ENCODE measurements around the gene LAMA2.

LAMA2 gene

DNA sequence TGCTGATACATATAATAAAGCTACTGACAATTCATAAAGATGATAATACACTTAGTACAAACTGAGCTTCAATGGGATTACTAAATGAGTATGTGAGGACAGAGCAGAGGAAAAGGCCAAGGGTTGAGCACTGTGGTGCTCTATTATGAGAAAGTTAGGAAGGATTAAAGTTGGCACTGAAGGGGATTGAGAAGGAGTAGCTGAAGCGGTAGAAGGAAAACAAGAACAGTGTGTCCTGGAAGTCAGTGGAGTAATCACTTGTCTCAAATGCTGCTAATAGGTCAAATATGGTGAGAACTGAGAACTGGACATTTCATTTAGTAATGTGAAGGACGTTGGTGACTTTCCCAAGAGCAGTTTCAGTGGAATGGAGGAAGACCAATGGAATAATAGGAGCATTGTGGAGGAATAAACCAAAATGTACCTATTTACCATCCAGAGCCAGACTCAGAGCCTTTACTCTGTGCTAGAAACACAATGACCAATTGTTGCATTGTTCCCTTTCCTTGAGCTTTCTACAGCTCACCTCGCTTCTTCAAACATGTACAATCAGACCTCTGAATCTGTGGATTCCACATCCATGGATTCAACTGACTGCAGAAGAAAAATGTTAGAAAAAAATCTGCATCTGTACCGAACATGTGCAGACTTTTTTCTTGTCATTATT, 255.9 kb downstream of the LAMA2 start:
- no peaks in the 10 kb centered on the region for H3F3A ChIP-seq (ENCODE audit: insufficient read depth, low read length)
- H3K27ac ChIP-seq (ENCODE audit: low read depth, low read length, poor library complexity, severe bottlenecking) = no peak overlapping the region
- H3K79me2 ChIP-seq (ENCODE audit: insufficient read depth, low read length) = no peaks in the 10 kb centered on the region
- no peaks in the 10 kb centered on the region for H3K9me2 ChIP-seq (ENCODE audit: low read depth, low read length)
- H3K4me1 ChIP-seq (ENCODE audit: insufficient read depth, low read length, severe bottlenecking) = no peaks in the 10 kb centered on the region
- H3K27me3 ChIP-seq (ENCODE audit: insufficient read depth, low read length) = no peaks in the 10 kb centered on the region
- TF ChIP-seq, protein P1, sequence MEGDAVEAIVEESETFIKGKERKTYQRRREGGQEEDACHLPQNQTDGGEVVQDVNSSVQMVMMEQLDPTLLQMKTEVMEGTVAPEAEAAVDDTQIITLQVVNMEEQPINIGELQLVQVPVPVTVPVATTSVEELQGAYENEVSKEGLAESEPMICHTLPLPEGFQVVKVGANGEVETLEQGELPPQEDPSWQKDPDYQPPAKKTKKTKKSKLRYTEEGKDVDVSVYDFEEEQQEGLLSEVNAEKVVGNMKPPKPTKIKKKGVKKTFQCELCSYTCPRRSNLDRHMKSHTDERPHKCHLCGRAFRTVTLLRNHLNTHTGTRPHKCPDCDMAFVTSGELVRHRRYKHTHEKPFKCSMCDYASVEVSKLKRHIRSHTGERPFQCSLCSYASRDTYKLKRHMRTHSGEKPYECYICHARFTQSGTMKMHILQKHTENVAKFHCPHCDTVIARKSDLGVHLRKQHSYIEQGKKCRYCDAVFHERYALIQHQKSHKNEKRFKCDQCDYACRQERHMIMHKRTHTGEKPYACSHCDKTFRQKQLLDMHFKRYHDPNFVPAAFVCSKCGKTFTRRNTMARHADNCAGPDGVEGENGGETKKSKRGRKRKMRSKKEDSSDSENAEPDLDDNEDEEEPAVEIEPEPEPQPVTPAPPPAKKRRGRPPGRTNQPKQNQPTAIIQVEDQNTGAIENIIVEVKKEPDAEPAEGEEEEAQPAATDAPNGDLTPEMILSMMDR (IDR thresholded peaks at IDR 0.05; ENCODE audit: low read length) = no peak
- TF ChIP-seq EZH2 (IDR thresholded peaks at IDR 0.05; ENCODE audit: borderline replicate concordance, low read length) = no peak
- no peaks in the 10 kb centered on the region for H4K20me1 ChIP-seq (ENCODE audit: insufficient read depth, low read length)
- no peak overlapping the region for H3K9ac ChIP-seq (ENCODE audit: low read length)
- no peaks in the 10 kb centered on the region for H3K36me3 ChIP-seq (ENCODE audit: insufficient read depth, low read length)
- H3K4me2 ChIP-seq (ENCODE audit: low read length) = no peak overlapping the region
- no peak overlapping the region for H3K4me3 ChIP-seq (ENCODE audit: low read depth, low read length, poor library complexity, severe bottlenecking)
- H3K9me3 ChIP-seq (ENCODE audit: low read length) = no peaks in the 10 kb centered on the region
- no peak overlapping the region for H2AFZ ChIP-seq (ENCODE audit: low read length)

DNA sequence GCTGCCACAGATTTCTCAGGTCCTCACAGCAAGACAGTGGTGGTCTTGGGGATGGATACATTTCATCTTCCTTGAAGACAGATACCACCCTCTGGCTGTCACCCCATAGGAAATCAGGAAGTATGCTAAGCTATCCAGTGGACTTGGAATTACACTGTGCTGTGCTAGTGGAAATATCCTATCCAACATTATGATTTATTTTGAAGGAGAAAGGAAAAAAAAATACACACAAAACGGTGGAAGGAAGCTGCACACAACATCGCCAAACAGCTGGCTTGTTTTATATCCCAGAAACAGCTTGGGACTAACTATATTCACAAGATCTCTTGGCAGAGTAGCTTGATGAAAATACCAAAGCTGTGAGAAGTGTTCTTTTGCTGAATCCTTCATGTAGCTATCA, 257.6 kb downstream of the LAMA2 start:
- TF ChIP-seq, protein P1 (IDR thresholded peaks at IDR 0.05; ENCODE audit: low read length) = no peak
- no peak for TF ChIP-seq EZH2 (IDR thresholded peaks at IDR 0.05; ENCODE audit: borderline replicate concordance, low read length)
- H2AFZ ChIP-seq (ENCODE audit: low read length) = no peak overlapping the region

DNA sequence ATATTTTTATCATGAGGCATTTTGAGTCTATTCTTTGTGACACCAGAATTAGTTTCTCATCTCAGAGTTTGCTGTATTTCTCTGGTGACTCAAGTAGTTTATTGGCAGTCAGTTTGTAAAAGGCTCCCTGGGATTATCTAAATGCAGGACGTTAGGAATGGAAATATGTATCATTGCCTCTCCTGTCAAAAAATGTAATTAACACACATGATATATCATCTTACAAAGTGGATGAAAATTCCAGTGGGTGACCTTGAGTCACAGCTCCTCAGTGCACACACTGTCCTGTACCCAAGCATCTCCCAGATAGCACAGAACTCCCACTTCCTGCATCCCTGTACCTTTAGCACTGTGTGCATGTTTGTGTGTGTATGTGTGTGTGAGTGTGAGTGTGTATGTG, 258.6 kb downstream of the LAMA2 start:
- Histone ChIP-seq H3K27ac (ENCODE audit: low read depth, low read length, poor library complexity, severe bottlenecking) (no peak overlapping the region), H3K4me1 (ENCODE audit: insufficient read depth, low read length, severe bottlenecking) (no peaks in the 10 kb centered on the region), H3K9ac (ENCODE audit: low read length) (no peak overlapping the region), H3K4me3 (ENCODE audit: low read depth, low read length, poor library complexity, severe bottlenecking) (no peak overlapping the region), H3K79me2 (ENCODE audit: insufficient read depth, low read length) (no peaks in the 10 kb centered on the region), H4K20me1 (ENCODE audit: insufficient read depth, low read length) (no peaks in the 10 kb centered on the region), H3K4me2 (ENCODE audit: low read length) (no peak overlapping the region), H3K9me3 (ENCODE audit: low read length) (no peaks in the 10 kb centered on the region), H3F3A (ENCODE audit: insufficient read depth, low read length) (no peaks in the 10 kb centered on the region), H3K36me3 (ENCODE audit: insufficient read depth, low read length) (no peaks in the 10 kb centered on the region), H3K9me2 (ENCODE audit: low read depth, low read length) (no peaks in the 10 kb centered on the region), H2AFZ (ENCODE audit: low read length) (no peak overlapping the region), H3K27me3 (ENCODE audit: insufficient read depth, low read length) (no peaks in the 10 kb centered on the region)
- TF ChIP-seq, protein P1 (IDR thresholded peaks at IDR 0.05; ENCODE audit: low read length) = no peak
- no peak for TF ChIP-seq EZH2 (IDR thresholded peaks at IDR 0.05; ENCODE audit: borderline replicate concordance, low read length)

More for the DNA sequence above, 257.6 kb downstream of the LAMA2 start:
- Histone ChIP-seq H3K4me1 (ENCODE audit: insufficient read depth, low read length, severe bottlenecking) (no peaks in the 10 kb centered on the region), H3F3A (ENCODE audit: insufficient read depth, low read length) (no peaks in the 10 kb centered on the region), H3K9me3 (ENCODE audit: low read length) (no peaks in the 10 kb centered on the region), H3K36me3 (ENCODE audit: insufficient read depth, low read length) (no peaks in the 10 kb centered on the region), H3K9me2 (ENCODE audit: low read depth, low read length) (no peaks in the 10 kb centered on the region), H3K79me2 (ENCODE audit: insufficient read depth, low read length) (no peaks in the 10 kb centered on the region), H3K27me3 (ENCODE audit: insufficient read depth, low read length) (no peaks in the 10 kb centered on the region), H3K9ac (ENCODE audit: low read length) (no peak overlapping the region), H4K20me1 (ENCODE audit: insufficient read depth, low read length) (no peaks in the 10 kb centered on the region), H3K4me3 (ENCODE audit: low read depth, low read length, poor library complexity, severe bottlenecking) (no peak overlapping the region), H3K4me2 (ENCODE audit: low read length) (no peak overlapping the region), H3K27ac (ENCODE audit: low read depth, low read length, poor library complexity, severe bottlenecking) (no peak overlapping the region)
